ENCODE results near the gene EGR4. TPM values are rescaled to one million over a fixed set of nuclear protein-coding genes. Genes with fewer than 3 reads are reported as not detected.

Gene EGR4
- not detected for total RNA-seq

- DNase-seq: peak; percentile 46
Observed at GRCh38 chr2:73293534-73294171, at the start of gene EGR4. Gene EGR4 (minus strand): TSS chr2:73293548. CDS start chr2:73293317, 231 bp downstream.

GRCh38 chr2:73341039-73341438, 47.7 kb upstream of the EGR4 start:
- DNase-seq: no peak

GRCh38 chr2:73339201-73339600, 45.9 kb upstream of the EGR4 start:
- DNase-seq: no peak

GRCh38 chr2:73337828-73338227, 44.5 kb upstream of the EGR4 start:
- no peak for DNase-seq

- DNase-seq: no peak
Observed at GRCh38 chr2:73334620-73335019, 41.3 kb upstream of the EGR4 start.

GRCh38 chr2:73334045-73334444, 40.7 kb upstream of the EGR4 start:
- no peak for DNase-seq

- no peak for DNase-seq
Observed at GRCh38 chr2:73333564-73333963, 40.2 kb upstream of the EGR4 start.

GRCh38 chr2:73324126-73324725, 30.9 kb upstream of the EGR4 start:
- DNase-seq: no peak

- DNase-seq: no peak
Observed at GRCh38 chr2:73323551-73323950, 30.2 kb upstream of the EGR4 start.

GRCh38 chr2:73314441-73314840, 21.1 kb upstream of the EGR4 start:
- DNase-seq: no peak

GRCh38 chr2:73307720-73308119, 14.4 kb upstream of the EGR4 start:
- no peak for DNase-seq

GRCh38 chr2:73301636-73302035, 8.3 kb upstream of the EGR4 start:
- no peak for DNase-seq

- no peak for DNase-seq
Observed at GRCh38 chr2:73300926-73301325, 7.6 kb upstream of the EGR4 start.

GRCh38 chr2:73297586-73297985, 4.2 kb upstream of the EGR4 start:
- DNase-seq: no peak

- no peak for DNase-seq
Observed at GRCh38 chr2:73297151-73297559, 3.8 kb upstream of the EGR4 start.

- DNase-seq: no peak
Observed at GRCh38 chr2:73295751-73296400, 2.5 kb upstream of the EGR4 start.

- no peak for DNase-seq
Observed at GRCh38 chr2:73294239-73294638, 891 bp upstream of the EGR4 start.

- no peak for DNase-seq
Observed at GRCh38 chr2:73292906-73293533, 328 bp downstream of the EGR4 start.

- DNase-seq: no peak
Observed at GRCh38 chr2:73292316-73292905, 937 bp downstream of the EGR4 start.

GRCh38 chr2:73291461-73292315, 1.7 kb downstream of the EGR4 start:
- no peak for DNase-seq

- DNase-seq: peak; percentile 82
Observed at GRCh38 chr2:73291093-73291460, 2.3 kb downstream of the EGR4 start.
